IPS-15b (cell line): Measurements from ENCODE around the gene SFXN5.
"Not testable (repeated sequence)": the region's sequence is repeated elsewhere in the genome, so short reads cannot be mapped to it uniquely, and the experiment has no call there.

ENCODE experiments used
- H3K27me3 ChIP-seq: one replicate; pipeline ENCODE4 v1.6.1; 2013; ENCODE audit warnings: low read length; ENCODE audit not compliant: control insufficient read depth, insufficient read depth
- H3K36me3 ChIP-seq: one replicate; pipeline ENCODE4 v1.6.1; 2013; ENCODE audit warnings: low read length; ENCODE audit not compliant: control insufficient read depth, insufficient read depth
- H3K4me1 ChIP-seq: one replicate; pipeline ENCODE4 v1.6.1; 2013; ENCODE audit warnings: mild to moderate bottlenecking, low read length; ENCODE audit not compliant: control insufficient read depth, insufficient read depth
- H3K4me3 ChIP-seq: one replicate; pipeline ENCODE4 v1.5.1; 2013; ENCODE audit warnings: low read depth, low read length
- H3K9ac ChIP-seq: one replicate; pipeline ENCODE4 v1.6.1; 2013; ENCODE audit warnings: low read depth, mild to moderate bottlenecking, low read length
- H3K9me3 ChIP-seq: one replicate; pipeline ENCODE4 v1.6.1; 2013; ENCODE audit warnings: mild to moderate bottlenecking, low read length; ENCODE audit not compliant: control insufficient read depth, insufficient read depth

Gene SFXN5

DNA sequence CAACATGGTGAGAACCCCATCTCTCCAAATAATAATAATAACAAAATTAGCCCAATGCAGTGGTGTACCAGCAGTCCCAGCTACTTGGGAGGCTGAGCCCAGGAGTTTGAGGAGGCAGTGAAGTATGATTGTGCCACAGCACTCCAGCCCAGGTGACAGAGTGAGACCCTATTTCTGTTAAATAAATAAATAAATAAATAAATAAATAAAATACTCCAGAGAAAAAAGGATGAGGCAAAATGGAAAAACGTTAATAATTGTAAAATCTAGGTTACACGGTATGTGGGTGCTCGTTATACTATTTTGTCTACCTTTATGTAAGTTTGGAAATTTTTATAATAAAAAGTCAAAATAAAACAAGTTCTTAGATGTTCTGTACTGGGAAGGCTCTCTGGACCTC lies 162.8 kb downstream of the SFXN5 start:
- no peak overlapping the region for H3K9ac ChIP-seq
- peaks cover 58% of the 10 kb centered on the region for H3K27me3 ChIP-seq
- H3K9me3 ChIP-seq = no peaks in the 10 kb centered on the region
- no peaks in the 10 kb centered on the region for H3K4me1 ChIP-seq
- no peak overlapping the region for H3K4me3 ChIP-seq
- H3K36me3 ChIP-seq = no peaks in the 10 kb centered on the region

DNA sequence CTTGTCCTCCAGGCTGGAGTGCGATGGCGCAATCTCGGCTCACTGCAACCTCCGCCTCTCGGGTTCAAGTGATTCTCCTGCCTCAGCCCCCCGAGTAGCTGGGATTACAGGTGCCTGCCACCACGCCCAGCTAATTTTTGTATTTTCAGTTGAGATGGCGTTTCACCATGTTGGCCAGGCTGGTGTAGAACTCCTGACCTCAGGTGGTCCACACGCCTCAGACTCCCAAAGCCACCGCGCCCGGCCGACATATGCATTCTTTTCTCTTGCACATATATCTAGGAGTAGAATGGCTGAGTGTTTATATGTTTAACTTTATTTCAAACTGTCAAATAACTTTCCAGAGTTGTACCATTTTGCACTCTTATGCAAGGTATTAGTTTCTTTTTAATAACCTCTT lies 164.1 kb downstream of the SFXN5 start:
- peaks cover 56% of the 10 kb centered on the region for H3K27me3 ChIP-seq
- H3K9me3 ChIP-seq = not testable (repeated sequence)

DNA sequence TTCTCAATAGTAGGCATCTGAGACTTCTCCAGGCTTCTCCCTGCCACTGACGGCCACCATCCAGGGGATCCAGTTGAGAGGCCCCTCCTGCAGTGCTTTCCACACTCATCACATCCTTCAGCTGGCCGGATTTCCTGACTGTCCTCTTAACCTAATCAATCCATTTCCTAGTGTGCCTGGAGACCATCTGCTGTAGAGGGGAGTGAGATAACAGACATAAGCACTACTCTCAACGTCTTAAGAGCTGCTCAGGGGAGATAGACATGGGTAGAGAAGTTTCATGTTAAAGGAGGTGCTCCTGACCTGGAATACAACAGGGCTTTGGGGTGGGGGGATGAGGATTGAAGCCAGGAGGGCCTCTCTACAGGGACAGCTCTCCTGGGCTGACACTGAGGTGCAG lies 170.1 kb downstream of the SFXN5 start:
- no peak overlapping the region for H3K9ac ChIP-seq
- H3K36me3 ChIP-seq = no peaks in the 10 kb centered on the region
- peaks cover 43% of the 10 kb centered on the region for H3K27me3 ChIP-seq
- H3K4me3 ChIP-seq = no peak overlapping the region
- no peaks in the 10 kb centered on the region for H3K4me1 ChIP-seq
- no peaks in the 10 kb centered on the region for H3K9me3 ChIP-seq

More for the DNA sequence above, 164.1 kb downstream of the SFXN5 start:
- H3K36me3 ChIP-seq, H3K4me1 ChIP-seq, H3K4me3 ChIP-seq, H3K9ac ChIP-seq: not testable (repeated sequence)

- no peaks in the 10 kb centered on the region for H3K36me3 ChIP-seq
- H3K9me3 ChIP-seq = no peaks in the 10 kb centered on the region
- H3K4me3 ChIP-seq = no peak overlapping the region
- H3K4me1 ChIP-seq = peaks cover 2% of the 10 kb centered on the region
- no peak overlapping the region for H3K9ac ChIP-seq
- H3K27me3 ChIP-seq = peaks cover 54% of the 10 kb centered on the region
Measured at GRCh38 chr2:72900191-72900825, 171.2 kb downstream of the SFXN5 start.

DNA sequence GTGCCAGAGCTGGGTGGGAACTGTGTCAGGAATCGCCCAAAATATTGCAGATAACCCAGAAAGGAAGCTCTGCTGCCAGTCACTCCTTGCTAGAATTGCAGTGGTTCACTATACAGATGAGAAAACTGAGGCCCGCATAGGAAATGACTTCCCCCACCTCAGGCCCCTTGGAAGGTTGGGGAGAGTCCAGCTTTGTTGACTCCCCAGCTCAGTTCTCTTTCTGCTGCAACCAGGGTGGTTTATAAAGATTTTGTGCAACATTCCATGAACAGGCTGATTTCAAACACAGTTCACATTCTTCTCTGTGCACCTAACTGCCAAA lies 173.0 kb downstream of the SFXN5 start:
- peaks cover 67% of the 10 kb centered on the region for H3K27me3 ChIP-seq
- no peak overlapping the region for H3K4me3 ChIP-seq
- no peak overlapping the region for H3K9ac ChIP-seq
- peaks cover 6% of the 10 kb centered on the region for H3K4me1 ChIP-seq
- no peaks in the 10 kb centered on the region for H3K36me3 ChIP-seq
- no peaks in the 10 kb centered on the region for H3K9me3 ChIP-seq

DNA sequence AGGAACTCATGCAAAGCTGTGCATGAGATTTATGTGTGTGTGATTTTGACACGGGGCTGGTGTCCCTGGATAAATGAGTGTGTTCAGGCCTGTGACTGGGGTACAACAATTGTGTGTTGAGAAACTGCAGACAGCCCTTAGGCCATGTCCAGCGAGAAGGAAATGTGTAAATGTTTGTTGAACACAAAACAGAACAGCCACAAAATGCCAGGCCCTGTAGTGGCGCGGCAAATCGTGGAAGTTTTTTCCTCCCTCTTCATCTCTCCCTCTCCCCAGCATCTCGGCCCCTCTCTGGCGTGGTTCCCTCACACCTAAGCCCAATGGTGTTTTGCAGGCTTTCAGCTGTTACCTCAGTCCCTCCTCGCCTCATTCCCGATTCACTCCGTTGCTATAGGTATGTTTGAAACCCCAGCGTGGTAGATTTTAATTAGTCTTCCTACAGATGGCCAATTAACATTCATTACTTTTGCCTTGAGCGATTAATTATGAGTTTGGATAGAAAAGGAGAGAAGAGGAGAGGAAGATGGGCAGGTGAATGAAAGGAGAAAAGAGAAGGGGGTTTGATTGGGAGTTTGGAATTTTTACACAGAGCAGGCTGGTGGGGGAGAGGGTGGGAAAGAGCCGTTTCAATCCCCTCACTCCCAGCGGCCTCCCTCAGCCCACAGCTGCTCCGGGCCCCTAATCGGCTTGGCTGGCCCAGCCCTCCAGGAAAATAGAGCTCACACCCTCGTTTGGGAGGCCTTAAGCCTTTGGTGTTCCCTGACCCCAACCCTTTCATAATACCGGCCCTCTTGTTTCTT lies 173.5 kb downstream of the SFXN5 start:
- H3K27me3 ChIP-seq = peaks cover 68% of the 10 kb centered on the region
- no peak overlapping the region for H3K4me3 ChIP-seq
- no peaks in the 10 kb centered on the region for H3K36me3 ChIP-seq
- H3K4me1 ChIP-seq = peaks cover 6% of the 10 kb centered on the region
- H3K9ac ChIP-seq = no peak overlapping the region
- H3K9me3 ChIP-seq = no peaks in the 10 kb centered on the region

- Histone ChIP-seq H3K9ac (no peak overlapping the region), H3K27me3 (peaks cover 66% of the 10 kb centered on the region), H3K4me3 (no peak overlapping the region), H3K4me1 (peaks cover 6% of the 10 kb centered on the region), H3K36me3 (no peaks in the 10 kb centered on the region), H3K9me3 (no peaks in the 10 kb centered on the region)
Measured at GRCh38 chr2:72896446-72896845, 175.1 kb downstream of the SFXN5 start.

DNA sequence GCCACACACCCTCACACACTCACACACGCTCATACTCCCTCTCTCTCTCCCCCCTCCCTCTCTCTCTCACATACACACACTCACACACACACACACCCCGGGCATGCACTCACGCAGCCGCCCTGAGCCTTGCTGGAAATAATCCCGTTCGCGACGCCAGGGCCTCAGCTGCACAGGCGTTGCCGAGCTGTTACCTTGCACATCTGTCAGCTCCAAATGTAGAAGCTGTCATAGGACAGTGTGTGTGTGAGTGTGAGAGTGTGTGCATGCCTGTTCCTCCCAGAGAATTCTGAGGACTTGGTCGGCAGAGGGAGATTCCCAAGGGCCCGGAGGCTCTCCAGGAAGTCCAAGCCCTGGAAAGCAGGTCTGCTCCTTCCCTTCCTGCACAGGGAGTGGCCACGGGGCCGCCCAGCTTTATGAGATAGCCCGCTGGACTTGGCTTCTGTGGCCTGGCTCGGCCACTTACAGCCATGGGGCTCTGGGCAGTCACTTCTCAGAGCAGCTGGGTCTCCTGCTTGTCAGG lies 175.7 kb downstream of the SFXN5 start:
- Histone ChIP-seq H3K4me3 (no peak overlapping the region), H3K27me3 (peaks cover 60% of the 10 kb centered on the region), H3K36me3 (no peaks in the 10 kb centered on the region), H3K4me1 (peaks cover 6% of the 10 kb centered on the region), H3K9me3 (no peaks in the 10 kb centered on the region), H3K9ac (no peak overlapping the region)

DNA sequence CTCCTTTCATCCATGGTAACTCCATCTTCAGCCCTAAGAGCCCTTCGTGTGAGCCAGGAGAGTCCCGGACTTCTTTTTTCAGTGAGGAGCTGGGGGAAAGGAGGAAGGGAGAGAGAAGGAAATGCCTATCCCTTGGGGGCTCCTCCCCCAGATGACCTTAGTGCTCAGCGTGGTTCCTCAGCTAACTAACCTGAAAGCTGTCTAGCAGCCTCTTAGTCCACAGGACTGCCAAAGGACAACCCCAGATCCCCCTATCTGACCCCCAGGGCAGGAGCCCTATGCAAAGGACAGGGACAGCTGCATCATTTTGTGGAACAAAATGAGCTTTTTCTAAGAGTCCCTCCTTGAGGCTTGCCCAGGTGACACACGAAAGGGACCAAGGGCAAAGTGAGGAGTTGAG lies 176.4 kb downstream of the SFXN5 start:
- H3K4me1 ChIP-seq = peaks cover 6% of the 10 kb centered on the region
- no peak overlapping the region for H3K4me3 ChIP-seq
- H3K27me3 ChIP-seq = peaks cover 56% of the 10 kb centered on the region
- H3K9me3 ChIP-seq = no peaks in the 10 kb centered on the region
- no peaks in the 10 kb centered on the region for H3K36me3 ChIP-seq
- no peak overlapping the region for H3K9ac ChIP-seq

DNA sequence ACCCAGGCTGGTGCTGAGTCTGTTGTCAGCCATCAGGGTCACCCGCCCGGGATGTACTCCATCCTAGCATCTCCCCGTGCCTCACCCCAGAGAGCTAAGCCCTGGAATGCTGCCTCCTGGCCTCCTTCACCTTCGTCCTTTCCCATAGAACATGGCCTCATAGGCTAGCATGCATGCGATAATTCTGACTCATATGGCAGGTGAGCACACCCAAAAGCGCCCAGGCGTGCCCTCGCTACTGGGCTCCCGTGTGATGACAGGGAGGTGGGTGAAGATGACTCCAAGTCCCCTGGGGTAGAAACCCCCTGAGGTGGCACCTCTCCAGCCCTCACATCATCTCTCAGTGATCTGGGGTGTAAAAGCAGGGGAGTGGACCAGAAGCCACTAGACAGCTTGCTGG lies 177.0 kb downstream of the SFXN5 start:
- H3K4me3 ChIP-seq = no peak overlapping the region
- peaks cover 6% of the 10 kb centered on the region for H3K4me1 ChIP-seq
- H3K36me3 ChIP-seq = no peaks in the 10 kb centered on the region
- no peak overlapping the region for H3K9ac ChIP-seq
- no peaks in the 10 kb centered on the region for H3K9me3 ChIP-seq
- H3K27me3 ChIP-seq = peaks cover 62% of the 10 kb centered on the region

DNA sequence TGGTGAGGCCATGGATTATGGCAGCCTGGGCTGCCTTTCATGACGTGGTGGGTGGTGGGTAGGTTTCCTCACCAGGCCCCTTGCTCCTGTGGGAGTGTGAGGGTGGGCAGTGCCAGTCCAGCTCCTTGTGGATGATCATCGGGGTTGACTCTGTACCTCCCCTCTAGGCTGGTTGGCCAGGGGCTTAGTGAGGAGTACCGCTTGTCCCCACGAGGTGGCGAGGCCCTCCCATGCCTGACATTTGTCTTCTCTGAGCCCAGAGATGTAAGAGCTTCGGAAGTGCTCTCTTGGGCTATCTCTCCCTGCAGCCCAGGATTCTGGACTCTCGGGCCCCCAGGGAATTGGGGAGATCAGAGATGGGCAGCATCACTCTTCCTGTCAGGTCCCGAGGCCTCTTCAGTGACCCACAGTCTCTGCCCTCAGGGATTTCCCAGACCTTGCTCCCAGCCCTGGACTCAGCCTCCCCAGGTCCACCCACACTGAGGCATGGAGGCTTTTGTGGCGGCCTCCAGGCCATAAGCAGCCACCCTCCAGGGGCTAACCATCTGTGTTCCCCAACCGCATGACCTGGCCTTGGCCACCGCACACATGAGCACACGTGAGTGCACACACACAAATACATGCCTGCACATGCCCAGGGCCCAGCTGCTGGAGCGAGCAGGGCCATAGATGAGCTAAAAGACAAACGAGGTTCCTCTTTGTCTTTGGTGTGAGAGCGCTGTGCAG lies 177.8 kb downstream of the SFXN5 start:
- H3K27me3 ChIP-seq = peaks cover 66% of the 10 kb centered on the region

More for the DNA sequence above, 177.8 kb downstream of the SFXN5 start:
- Histone ChIP-seq H3K4me3 (no peak overlapping the region), H3K4me1 (peaks cover 6% of the 10 kb centered on the region), H3K9me3 (no peaks in the 10 kb centered on the region), H3K9ac (no peak overlapping the region), H3K36me3 (no peaks in the 10 kb centered on the region)
